ENCODE results near the gene OASL.
A peak's percentile ranks its signal among the peaks of the same experiment; 100 is the strongest.

The OASL gene

DNA sequence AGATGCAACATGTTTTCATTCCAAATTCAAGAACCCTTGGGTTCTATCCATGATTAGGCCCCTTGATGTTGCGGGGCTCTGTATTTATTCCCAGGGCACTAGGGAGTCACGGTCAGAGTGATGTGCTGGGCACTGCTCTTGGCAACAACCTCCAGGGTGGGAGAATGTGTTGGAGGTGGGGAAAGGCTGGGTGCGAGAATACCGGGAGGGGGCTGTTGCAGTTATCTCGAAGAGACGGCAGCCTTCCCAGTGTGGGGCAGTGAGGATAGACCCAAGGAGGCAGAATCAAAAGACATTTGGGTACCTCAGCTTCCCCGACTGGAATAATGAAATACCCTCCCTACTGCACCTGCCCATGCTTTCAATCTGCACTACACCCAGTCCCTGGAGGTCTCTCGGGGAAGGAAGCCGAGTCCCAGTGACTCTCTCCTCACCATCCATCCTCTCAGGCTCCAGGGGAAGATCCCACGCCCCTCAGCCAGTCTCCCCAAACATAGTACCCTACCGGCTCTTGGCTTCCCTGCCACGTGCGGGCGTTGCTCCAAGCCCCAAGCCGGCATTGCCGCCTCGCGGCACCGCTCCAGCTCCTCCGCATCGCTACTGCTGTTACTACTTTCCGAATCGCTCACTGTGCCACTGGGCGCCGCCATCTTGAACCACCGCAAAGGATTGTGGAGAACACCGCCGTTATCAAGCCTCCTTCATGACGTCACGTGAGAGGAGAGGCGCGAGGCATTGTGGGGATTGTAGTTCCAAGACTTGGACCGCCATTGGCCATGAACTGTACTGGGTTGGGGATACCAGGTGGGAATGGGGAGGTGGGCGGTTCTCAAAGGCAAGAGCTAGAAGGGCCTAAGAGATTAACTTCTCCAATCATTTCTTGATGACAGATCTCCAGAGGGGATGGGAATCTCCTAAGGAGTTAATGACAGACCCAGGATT lies 22.9 kb downstream of the OASL start, which contains the start of gene C12orf43:
C12orf43 (minus strand) TSS at position 663 of the 942 bp plus-strand sequence; CDS start at position 650, 13 bp downstream.
- DNase-seq (ENCODE audit: low read depth in 1 of 2, low spot score in 1 of 2) = peak; percentile 76 to 79

GRCh38 chr12:121013715-121014114 lies 25.3 kb downstream of the OASL start:
- DNase-seq (ENCODE audit: low read depth in 1 of 2, low spot score in 1 of 2) = no peak

GRCh38 chr12:121011820-121012219 lies 27.2 kb downstream of the OASL start:
- no peak for DNase-seq (ENCODE audit: low read depth in 1 of 2, low spot score in 1 of 2)

GRCh38 chr12:121010860-121011259 lies 28.2 kb downstream of the OASL start:
- no peak for DNase-seq (ENCODE audit: low read depth in 1 of 2, low spot score in 1 of 2)

DNA sequence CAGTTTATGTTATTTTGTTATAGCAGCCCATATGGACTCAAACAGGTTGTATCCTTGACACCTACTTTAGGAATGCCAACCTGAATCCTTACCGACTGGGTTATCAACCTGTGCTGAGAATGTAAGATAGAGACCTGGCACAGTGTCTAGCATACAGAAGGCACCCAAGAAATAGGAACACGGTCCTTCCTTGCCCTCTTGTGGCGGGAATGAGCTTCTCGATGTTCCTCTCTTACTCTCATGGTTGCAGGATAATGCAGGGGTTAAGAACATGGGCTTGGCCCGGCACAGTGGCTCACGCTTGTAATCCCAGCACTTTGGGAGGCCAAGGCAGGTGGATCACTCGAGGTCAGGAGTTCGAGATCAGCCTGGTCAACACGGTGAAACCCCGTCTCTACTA lies 29.3 kb downstream of the OASL start:
- DNase-seq (ENCODE audit: low read depth in 1 of 2, low spot score in 1 of 2) = no peak

- no peak for DNase-seq (ENCODE audit: low read depth in 1 of 2, low spot score in 1 of 2)
Observed at GRCh38 chr12:121008347-121009098, 30.5 kb downstream of the OASL start.

DNA sequence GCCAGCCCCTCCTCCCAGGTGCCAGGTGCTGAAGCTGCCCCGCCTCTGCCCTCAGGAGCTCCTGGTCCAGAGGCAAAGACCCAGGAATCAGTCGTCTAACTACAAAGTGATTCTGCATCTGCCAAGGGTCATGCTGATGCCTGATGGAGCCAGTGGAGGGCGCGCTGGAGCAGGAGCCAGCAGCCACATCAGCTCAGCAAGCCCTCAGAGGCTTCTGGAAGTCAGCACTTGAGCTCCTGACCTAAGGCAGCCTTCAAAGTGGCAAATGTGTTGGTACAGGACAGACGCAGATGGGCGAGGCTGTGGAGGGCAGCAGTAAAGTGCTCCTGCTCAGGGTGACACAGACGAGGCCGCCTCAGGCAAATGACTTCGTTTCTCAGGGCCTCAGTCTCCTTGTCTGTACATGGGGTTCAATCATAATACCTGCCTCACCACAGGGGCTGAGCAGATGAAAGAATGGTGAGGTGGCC lies 33.7 kb downstream of the OASL start:
- DNase-seq (ENCODE audit: low read depth in 1 of 2, low spot score in 1 of 2) = peak in 1 of 2 donors; percentile 29

DNA sequence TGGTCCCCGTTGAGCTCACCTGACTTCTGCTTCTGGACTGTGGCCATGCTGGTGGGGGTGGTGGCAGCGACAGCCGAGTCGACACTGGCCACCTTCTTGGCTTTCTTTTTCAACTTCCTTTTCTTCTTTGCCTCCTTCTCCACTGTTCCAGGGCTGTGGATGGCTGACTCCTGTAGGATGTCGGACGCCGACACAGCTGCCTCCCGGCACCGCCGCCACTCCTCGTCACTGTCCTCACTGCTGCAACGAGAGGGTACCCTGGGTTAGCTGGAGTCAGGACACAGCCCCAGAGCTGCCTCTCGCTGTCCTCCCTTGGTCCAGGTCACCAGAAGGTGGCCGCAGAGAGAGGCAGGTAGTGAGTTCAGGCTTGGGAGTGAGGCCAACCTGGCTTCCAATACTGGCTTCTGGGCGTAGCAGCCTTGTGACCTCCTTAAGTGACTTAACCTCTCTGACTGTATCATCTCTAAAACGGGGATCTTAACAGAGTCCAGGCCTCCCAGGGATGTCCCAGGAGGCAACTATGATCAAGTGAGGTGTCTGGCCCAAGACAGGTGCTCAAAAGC lies 34.7 kb downstream of the OASL start:
- DNase-seq (ENCODE audit: low read depth in 1 of 2, low spot score in 1 of 2) = no peak

DNA sequence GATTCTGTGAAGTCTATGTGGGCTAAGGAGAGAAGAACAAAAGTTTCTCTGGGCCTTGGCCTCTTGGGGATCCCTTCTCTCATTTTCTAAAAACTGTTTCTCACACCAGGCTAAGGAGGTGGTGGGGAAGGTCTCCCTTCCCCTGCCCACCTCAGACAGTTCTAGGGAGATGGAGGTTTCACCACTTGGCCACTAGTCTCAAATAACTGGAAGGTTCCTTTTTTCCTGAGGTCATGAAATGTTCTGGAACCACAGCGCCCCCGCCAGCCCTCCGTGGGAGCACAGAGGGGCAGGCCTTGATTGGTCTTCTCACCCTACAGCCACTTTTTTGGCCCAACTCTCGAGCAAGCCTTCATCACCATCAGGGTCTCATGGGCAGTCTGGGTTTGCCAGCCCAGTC lies 35.4 kb downstream of the OASL start:
- no peak for DNase-seq (ENCODE audit: low read depth in 1 of 2, low spot score in 1 of 2)

DNA sequence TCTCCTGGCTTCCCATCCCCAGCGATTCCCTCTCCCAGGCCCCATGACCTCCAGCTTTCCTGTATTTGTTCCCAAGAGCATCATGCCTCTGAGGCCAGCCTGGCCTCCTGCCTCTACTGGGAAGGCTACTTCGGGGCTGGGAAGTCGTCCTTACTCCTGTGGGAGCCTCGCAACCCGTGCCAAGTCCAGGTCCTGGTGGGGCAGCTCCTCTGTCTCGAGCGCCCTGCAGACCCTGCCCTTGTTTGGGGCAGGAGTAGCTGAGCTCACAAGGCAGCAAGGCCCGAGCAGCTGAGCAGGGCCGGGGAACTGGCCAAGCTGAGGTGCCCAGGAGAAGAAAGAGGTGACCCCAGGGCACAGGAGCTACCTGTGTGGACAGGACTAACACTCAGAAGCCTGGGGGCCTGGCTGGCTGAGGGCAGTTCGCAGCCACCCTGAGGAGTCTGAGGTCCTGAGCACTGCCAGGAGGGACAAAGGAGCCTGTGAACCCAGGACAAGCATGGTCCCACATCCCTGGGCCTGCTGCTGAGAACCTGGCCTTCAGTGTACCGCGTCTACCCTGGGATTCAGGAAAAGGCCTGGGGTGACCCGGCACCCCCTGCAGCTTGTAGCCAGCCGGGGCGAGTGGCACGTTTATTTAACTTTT lies 37.1 kb downstream of the OASL start:
- DNase-seq (ENCODE audit: low read depth in 1 of 2, low spot score in 1 of 2) = no peak

DNA sequence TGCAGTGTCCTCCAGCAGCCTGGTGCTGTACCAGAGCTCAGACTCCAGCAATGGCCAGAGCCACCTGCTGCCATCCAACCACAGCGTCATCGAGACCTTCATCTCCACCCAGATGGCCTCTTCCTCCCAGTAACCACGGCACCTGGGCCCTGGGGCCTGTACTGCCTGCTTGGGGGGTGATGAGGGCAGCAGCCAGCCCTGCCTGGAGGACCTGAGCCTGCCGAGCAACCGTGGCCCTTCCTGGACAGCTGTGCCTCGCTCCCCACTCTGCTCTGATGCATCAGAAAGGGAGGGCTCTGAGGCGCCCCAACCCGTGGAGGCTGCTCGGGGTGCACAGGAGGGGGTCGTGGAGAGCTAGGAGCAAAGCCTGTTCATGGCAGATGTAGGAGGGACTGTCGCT lies 38.0 kb downstream of the OASL start:
- no peak for DNase-seq (ENCODE audit: low read depth in 1 of 2, low spot score in 1 of 2)

DNA sequence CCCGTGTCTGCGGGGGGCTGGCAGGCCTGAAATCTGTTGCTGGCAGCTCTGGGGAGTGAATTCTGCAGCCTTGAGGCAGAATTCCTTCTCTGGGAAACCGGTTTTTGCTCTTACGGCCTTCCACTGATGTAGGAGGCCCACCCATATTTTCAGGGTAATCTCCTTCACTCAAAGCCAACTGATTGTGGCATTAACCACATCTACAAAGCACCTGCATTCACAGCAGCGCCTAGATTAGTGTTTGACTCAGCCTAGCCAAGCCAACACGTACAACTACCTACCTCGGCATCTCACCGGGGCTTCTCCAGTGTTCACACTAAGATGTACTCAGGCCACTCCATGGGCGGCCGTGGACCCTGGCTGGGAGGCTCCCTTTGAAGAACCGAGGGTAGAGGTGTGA lies 38.5 kb downstream of the OASL start:
- no peak for DNase-seq (ENCODE audit: low read depth in 1 of 2, low spot score in 1 of 2)

DNA sequence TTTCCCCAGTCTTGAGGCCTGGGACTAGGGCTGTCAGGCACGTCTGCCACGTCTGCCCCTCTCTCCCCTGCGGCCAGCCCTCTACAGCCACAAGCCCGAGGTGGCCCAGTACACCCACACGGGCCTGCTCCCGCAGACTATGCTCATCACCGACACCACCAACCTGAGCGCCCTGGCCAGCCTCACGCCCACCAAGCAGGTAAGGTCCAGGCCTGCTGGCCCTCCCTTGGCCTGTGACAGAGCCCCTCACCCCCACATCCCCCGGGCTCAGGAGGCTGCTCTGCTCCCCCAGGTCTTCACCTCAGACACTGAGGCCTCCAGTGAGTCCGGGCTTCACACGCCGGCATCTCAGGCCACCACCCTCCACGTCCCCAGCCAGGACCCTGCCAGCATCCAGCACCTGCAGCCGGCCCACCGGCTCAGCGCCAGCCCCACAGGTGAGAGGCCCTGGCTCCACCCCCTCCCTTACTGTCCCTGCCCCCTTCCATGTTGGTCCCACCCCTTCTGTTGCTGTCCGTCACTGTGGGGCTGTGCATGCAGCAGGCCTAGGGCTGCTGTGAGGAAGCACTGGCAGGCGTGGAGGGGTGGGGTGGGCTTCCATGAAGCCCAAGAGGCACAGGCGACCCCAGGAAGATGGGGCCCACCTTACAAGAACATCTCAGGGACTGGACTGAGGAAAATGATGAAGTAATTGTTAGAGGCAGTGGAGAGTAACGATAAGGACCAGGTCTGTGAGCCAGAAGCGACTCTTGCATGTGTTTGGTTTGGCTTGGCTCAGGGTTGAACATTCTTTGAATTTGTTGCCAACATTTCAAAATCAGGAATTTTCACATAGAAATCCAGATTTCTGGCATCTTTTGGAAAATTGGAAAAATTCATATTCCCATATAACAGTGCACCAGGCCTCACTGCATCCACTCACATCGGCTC lies 39.6 kb downstream of the OASL start:
- DNase-seq (ENCODE audit: low read depth in 1 of 2, low spot score in 1 of 2) = no peak

DNA sequence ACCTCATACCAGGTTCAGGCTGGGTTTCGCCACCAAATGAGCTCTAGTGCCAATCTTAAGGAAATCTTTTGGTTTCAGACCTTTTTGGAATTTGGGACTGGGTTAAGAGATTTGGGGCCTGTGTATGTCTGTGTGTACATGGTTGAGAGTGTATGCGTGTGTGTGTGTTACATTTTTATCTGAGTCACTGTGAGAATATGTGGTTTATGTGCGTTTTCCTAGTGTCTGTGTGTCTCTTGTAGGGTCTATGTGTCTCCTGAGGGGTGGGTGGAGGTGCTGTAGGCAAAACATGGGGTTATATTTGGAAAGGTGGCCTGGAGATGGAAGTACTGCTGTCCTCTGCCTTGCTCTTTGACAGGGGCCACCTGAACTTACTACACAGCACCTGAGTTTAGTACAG lies 40.6 kb downstream of the OASL start:
- no peak for DNase-seq (ENCODE audit: low read depth in 1 of 2, low spot score in 1 of 2)

GRCh38 chr12:120997448-120997847 lies 41.6 kb downstream of the OASL start:
- no peak for DNase-seq (ENCODE audit: low read depth in 1 of 2, low spot score in 1 of 2)

DNA sequence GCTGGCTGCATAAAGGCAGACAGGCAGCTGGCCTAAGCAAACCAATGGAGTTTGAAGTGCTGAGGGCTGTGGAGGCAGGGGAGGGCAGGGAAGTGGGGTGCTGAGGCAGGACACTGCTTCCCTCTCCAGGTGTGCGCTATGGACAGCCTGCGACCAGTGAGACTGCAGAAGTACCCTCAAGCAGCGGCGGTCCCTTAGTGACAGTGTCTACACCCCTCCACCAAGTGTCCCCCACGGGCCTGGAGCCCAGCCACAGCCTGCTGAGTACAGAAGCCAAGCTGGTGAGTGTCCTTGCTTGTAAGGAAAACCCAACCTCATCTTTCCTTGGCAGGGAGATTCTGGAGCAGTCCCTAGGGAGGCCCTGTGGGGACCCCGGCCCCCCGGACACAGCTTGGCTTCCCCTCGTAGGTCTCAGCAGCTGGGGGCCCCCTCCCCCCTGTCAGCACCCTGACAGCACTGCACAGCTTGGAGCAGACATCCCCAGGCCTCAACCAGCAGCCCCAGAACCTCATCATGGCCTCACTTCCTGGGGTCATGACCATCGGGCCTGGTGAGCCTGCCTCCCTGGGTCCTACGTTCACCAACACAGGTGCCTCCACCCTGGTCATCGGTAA lies 42.8 kb downstream of the OASL start:
- DNase-seq (ENCODE audit: low read depth in 1 of 2, low spot score in 1 of 2) = no peak

DNA sequence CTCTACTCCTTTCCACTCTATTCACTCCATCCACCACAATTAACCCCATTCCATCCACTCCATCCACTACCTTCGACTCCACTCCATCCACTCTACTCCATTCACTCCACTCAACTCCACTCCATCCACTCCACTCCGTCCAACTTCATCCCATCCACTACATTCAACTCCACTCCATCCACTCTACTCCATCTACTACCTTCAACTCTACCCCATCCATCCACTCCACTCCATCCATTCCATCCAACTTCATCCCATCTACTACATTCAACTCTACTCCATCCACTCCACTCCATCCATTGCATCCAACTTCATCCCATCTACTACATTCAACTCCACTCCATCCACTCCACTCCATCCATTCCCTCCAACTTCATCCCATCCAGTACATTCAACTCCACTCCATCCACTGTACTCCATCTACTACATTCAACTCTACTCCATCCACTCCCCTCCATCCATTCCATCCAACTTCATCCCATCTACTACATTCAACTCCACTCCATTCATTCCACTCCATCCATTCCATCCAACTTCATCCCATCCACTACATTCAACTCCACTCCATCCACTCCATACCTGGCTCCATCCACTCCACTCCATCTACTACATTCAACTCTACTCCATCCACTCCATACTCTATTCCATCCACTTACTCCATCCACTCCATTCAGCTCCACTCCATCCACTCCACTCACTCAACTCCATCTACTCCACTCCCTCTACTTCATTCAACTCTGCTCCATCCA lies 44.3 kb downstream of the OASL start:
- DNase-seq (ENCODE audit: low read depth in 1 of 2, low spot score in 1 of 2) = no peak

GRCh38 chr12:120994059-120994458 lies 45.0 kb downstream of the OASL start:
- no peak for DNase-seq (ENCODE audit: low read depth in 1 of 2, low spot score in 1 of 2)

GRCh38 chr12:120993496-120993895 lies 45.5 kb downstream of the OASL start:
- DNase-seq (ENCODE audit: low read depth in 1 of 2, low spot score in 1 of 2) = no peak

Measured in stimulated activated CD4-positive, alpha-beta T cell treated with anti-CD3 and anti-CD28 coated beads, Interleukin-15, amount 100 ng/mL, for 1 hour (primary cell).